ENCODE data around the gene LRBA.
A peak's percentile ranks its signal among the peaks of the same experiment; 100 is the strongest.

LRBA gene

GRCh38 chr4:150577796-150578195 is 437.3 kb downstream of the LRBA start:
- DNase-seq (ENCODE audit: insufficient read length, low spot score) (no peak), FAIRE-seq (peak; percentile 29)
- no peak for TF ChIP-seq CTCF (IDR thresholded peaks at IDR 0.05; ENCODE audit: insufficient read depth, missing control alignments)

GRCh38 chr4:150574678-150575077 is 440.4 kb downstream of the LRBA start:
- TF ChIP-seq CTCF (IDR thresholded peaks at IDR 0.05; ENCODE audit: insufficient read depth, missing control alignments) = no peak
- no peak for FAIRE-seq
- DNase-seq (ENCODE audit: insufficient read length, low spot score) = no peak

GRCh38 chr4:150573534-150573933 is 441.6 kb downstream of the LRBA start:
- FAIRE-seq (no peak), DNase-seq (ENCODE audit: insufficient read length, low spot score) (no peak)
- TF ChIP-seq CTCF (IDR thresholded peaks at IDR 0.05; ENCODE audit: insufficient read depth, missing control alignments) = no peak

GRCh38 chr4:150572704-150573504 is 442.2 kb downstream of the LRBA start:
- DNase-seq (ENCODE audit: insufficient read length, low spot score) (no peak), FAIRE-seq (no peak)
- TF ChIP-seq CTCF (IDR thresholded peaks at IDR 0.05; ENCODE audit: insufficient read depth, missing control alignments) = no peak

- TF ChIP-seq CTCF (IDR thresholded peaks at IDR 0.05; ENCODE audit: insufficient read depth, missing control alignments) = no peak
- DNase-seq (ENCODE audit: insufficient read length, low spot score) (no peak), FAIRE-seq (peak; percentile 74)
Measured at GRCh38 chr4:150570862-150571261, 444.2 kb downstream of the LRBA start.

- no peak for TF ChIP-seq CTCF (IDR thresholded peaks at IDR 0.05; ENCODE audit: insufficient read depth, missing control alignments)
- no peak for DNase-seq (ENCODE audit: insufficient read length, low spot score)
- peak; percentile 56 for FAIRE-seq
Measured at GRCh38 chr4:150569998-150570535, 445.0 kb downstream of the LRBA start.

- no peak for TF ChIP-seq CTCF (IDR thresholded peaks at IDR 0.05; ENCODE audit: insufficient read depth, missing control alignments)
- no peak for DNase-seq (ENCODE audit: insufficient read length, low spot score)
- FAIRE-seq = peak; percentile 41
Measured at GRCh38 chr4:150569384-150569987, 445.6 kb downstream of the LRBA start.
